DMS 273 treated with DMSO at 0.1 percent for 48 hours (cell line): ENCODE results near the gene PDZRN3.
"Not testable (repeated sequence)": the region's sequence is repeated elsewhere in the genome, so short reads cannot be mapped to it uniquely, and the experiment has no call there.

Experiments
- DNase-seq: peaks from one replicate; lab custom pipeline; 2025; lab: John Stamatoyannopoulos, UW

PDZRN3 gene

DNA sequence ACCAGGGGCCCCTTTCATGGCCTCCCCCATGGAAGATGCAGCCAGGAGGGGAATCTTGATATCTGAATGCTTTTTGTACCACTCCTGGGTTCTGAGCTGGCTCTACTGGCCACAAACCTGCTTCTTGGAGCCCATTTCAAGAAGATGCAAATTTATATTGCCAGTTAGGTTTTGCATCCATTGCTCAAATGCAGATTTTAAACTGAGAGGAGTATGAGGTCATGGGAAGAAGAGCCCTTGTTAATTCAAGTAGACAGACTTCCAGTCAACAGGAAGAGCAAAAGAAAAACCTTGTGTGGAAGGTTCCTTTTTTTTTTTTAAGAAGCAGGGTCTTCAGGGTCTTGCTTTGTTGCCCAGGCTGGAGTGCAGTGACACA, 133.5 kb downstream of the PDZRN3 start:
- no peak for DNase-seq

DNA sequence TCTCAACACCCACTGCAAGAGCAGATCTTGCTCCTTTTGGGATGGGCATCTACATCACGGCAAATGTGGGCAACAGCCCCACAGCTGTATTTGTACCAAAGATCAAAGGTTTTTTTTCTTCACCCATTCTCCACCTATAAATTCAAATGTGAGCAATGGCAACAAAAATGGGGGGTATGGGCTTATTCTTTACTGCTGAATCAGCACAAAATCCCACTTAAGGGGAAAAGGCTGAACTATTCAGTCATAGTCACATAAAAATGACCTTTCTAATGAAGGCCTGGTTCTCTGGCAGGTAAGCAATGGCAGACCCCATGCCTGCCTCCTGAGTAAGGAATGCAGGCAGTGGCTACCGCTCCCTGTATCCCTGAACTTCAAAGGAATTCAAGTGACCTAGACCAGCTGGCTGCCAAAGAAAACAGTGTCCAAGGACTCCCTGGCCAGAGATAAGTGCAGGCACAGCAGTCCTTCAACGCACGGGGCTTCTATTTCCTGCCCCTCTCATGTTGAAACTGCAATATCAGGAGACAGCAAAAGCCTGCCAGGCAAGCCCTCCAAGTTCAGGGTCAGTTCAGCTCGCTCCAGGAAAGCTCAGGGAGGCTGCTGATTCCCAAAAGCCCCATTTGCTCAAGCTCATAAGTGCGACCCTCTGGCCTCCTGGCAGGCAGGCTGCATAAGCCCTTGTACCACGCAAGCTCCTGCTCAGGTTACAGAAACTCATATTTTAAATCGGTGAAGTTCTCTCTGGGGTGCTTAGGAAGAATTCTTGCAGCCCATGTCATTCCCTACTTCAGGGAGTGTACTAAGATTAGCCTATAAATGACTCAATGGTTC, 134.1 kb downstream of the PDZRN3 start:
- no peak for DNase-seq

DNA sequence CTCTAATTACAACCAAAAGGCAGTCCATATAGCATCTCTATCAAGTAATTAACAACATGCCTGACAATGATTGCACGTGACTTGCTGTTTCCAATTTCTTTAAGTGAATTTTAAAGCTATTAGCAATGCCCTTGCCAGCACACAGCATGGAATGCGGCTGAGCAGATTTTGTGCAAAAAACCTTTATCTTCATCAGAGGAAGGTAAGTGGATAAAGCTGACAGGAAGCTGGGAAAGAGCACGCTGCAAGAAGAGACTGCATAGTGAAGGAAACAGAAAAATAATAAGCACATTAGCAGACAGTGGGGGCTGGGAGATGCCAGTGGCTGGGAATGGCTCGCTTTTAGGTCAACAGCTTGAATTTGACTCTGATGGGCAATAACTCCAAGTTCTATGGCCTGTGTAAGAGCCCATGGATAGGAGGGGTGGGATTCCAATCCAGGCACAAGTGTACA, 138.8 kb downstream of the PDZRN3 start:
- no peak for DNase-seq

DNA sequence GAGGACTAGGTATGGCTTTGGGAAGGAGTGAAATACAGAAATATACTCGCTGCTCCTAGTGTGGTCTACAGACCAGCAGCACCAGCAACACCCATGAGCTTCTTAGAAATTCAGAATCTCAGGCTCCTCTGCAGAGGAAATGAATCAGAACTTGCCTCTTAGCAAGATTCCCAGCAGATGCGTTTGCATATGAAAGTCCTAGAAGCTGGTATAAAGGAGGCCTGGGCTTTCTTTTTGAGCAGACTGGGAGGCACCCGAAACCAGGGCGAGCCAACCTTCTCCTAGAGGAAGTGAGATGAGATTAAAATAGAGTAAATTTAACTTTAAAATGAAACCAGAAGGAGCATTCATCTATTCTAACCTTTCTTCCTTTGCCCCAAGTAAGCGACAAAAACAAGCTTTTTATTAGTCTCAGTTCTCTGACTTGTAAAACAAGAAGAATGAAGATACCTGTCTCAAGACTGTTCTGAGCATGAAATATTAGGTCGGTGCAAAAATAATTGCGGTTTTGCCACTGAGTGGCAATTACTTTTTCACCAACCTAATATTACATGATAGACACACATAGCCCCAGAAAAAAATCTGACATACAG, 140.0 kb downstream of the PDZRN3 start:
- DNase-seq, result no peak

DNA sequence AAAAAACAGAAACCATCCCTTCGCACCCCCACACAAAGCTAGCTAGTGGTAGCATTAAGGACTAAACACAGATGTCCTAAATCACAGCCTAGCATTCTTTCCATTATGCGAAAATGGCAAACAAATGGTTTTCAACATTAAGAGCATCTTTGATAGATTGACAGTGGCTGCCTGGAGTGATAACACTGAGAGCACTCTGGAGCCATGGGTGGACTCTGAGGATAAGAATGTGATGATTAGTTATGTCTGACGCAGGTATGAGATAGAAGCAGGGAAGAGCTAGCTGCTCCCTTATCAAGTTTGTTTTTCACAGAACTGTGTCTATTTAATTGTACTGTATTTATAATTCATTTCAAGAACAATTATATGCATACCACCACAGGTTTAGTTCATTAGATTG, 142.9 kb downstream of the PDZRN3 start:
- no peak for DNase-seq

DNA sequence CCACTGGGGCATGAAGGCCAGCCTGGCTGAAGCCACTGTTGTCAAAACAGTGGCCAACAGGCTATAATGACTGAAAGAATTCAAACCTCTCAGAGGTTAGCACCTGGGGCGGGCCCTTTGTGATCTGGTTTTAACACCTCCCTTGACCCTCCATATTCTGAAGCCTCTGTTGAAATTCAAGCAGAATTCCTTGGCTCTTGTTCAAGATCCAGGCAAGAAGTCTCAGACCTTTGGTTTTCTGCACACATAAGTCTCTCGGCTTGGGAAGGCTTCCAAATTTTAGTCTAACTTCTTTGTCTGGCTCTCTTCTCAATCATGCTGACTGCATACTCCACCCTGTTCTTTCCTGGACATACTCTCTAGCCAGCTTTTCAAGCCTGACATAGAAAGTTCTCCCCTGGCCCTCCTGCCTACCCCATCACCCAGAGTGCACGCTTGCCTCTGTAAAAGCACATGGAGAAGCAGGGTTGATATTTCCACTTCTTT, 144.5 kb downstream of the PDZRN3 start:
- no peak for DNase-seq

DNA sequence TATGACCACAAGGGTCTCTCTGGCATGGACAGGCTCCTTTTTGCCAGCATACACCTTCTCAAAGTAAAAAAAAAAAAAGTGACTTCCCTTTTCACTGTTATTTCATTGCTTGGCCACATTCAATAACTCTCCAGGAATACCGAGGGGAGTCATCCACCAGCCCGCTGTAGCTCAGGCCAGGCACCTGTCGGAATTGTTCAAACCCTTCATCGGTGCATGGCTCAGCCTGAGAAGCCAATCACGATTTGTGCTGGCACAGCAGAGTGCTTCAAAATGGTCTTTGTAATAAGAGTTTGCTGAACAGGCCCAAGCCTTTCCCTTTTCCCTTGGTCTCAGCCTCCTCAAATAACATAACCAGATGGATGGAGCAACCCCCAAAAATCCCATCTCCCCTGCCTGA, 145.4 kb downstream of the PDZRN3 start:
- DNase-seq, result no peak

DNA sequence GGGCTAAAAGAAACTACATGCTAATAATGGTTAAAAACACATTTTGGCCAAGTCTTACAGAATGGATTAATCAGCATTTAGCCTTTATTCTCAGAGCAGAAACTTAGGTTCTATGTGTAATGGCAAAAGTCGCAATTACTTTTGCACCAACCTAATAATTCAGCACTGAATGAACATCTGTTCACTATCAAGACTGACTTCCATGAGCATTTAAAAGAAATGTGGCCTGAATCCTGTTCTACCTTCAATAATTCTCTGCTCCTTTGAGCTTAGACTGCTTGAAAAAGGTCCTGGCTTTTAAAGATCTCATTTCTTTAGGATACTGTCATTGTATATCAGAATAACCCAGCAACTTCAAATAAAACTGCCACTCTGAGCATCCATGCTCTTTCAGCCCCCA, 145.9 kb downstream of the PDZRN3 start:
- no peak for DNase-seq

DNA sequence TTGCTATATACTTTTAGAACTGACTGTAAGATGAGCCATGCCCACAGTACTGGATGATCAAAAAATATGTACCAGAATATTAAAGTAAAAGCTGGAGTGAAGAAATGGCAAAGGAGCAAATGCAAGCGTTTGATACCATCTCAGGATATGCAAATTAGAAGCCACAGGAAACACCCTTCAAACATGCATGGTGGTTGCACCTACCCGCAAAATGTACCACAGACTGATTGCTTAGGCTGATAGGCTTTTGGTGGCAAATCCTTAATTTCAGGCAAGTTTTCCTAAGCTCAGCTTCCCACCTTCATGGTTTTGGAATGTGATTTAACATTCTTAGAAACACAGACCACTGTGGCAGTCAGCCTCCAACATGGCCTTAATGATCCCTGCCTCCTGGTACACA, 149.0 kb downstream of the PDZRN3 start:
- DNase-seq, result no peak

DNA sequence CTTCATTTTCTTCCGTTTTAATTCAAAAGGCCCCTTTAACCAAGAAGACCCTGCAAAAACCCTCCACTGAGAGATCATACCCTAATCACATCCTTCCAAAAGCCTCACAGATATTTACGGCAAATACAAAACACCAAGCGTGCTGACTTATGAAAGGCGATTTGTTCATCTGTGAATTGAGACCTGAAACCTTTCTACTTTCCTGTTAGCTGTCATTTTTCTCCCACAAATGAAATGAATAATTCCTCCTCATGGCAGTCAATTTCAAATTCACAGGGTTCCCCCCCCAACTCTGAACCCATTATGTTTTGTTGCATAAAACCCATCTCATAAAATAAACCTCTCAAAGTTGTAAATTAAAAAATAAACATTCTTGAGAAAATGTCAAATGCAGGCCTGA, 149.6 kb downstream of the PDZRN3 start:
- DNase-seq, result no peak

DNA sequence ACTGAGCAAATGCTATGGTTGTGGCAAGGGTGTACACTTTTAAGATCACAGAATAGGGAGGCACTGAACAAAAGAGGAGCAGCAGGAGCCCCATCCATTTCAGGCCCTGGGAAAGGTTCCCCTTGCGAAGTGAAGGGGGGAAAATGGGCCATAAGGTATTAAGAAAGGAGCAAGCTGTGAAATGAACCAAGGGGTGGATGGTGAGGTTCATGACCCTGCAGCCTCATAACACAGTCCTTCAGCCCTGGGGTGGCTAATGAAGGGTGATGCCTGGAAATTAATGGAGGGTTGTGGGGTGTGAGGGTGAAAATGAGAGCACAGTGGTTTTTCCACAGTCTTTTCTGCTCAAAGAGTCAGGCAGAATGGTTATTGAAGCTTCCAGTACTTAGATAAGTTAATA, 150.1 kb downstream of the PDZRN3 start:
- no peak for DNase-seq

DNA sequence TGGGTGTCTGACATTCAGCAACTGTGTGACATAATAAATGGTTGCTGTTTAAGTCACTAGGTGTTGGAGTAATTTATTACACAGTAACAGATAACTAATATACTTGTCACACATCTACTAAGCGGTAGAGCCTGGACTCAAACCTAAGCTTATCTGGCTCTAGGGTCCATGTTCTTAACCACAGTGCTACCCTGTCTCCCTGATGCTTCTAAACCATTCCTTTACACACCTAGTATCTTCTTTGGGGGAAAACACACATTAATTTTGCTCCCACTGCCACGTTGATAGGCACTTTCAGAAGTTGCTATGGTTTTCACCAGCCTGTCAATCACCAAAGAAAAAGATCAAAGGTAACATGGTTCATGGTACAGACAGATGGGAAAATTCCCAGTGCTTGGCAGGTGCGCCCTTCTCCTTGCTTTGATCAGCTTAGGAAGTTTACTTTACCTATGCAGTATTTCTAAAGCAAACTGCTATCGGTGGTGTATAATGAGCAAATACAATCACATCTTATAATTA, 150.8 kb downstream of the PDZRN3 start:
- no peak for DNase-seq

DNA sequence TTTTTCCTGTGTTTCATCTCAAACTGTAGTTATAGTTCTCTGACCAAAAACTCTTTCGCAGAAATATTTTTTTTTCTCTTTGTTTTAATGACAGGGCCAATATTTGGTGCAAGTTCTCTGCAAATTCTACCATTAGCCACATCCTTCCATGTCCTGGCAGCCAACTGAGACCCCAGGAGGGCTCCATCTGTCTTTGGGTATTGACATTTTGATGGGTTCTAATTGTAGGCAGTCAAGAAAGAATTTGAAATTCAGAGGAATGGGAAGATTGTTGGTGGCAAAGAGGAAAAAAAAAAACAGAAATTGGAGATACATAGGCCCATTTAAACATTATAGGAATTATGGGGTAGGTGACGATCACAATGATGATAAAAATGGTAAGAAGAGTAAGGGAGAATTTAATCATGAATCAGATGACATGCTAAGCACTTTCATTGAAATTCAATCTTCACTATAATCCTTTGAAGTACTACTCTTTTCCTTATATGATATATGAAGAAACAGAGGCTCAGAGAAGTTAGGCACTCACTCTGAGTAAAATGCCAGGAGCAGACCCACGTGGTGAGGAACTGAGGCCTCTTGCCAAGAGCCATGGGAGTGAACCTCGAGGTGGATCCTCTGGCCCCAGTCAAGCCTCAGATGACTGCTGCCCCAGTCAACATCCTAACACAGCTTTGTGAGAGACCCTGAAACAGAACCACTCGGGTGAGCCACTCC, 151.4 kb downstream of the PDZRN3 start:
- DNase-seq, result no peak

DNA sequence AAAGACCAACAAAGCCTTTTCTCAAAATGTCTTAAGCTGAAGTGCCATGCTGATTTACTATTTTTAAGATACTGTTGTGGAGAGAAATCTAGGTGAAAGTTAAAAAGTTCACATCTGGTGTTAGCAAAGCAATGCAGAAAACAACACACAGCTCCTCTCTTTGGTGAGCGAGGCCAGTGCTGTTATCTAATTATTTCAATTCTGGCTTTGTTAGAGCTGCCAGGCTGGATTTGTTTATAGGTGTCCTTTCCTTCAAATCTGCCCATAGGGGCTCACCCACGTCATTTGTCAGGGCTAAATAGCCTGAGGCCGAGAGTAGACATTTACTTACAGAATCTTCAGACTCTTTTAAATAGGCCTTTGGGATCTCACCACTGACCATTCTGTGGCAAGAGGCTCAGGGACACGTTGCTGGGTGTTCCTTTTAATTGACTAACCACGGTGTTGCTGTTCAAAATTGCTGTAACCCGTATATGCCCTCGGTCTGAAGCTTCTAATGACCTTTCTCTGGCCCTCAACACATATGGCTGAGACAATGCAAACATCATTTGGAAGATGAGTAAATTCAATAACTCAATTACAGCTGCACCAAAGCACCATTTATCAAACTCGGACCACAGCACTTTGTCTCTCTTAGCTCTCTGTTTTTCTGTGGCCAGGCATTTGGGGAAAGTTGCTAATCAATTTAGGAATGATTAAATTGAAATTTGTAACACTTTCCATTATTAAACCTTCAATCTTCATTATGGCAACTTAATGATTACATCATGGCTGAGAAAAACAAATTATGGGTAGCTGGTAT, 152.6 kb downstream of the PDZRN3 start:
- DNase-seq, result no peak

DNA sequence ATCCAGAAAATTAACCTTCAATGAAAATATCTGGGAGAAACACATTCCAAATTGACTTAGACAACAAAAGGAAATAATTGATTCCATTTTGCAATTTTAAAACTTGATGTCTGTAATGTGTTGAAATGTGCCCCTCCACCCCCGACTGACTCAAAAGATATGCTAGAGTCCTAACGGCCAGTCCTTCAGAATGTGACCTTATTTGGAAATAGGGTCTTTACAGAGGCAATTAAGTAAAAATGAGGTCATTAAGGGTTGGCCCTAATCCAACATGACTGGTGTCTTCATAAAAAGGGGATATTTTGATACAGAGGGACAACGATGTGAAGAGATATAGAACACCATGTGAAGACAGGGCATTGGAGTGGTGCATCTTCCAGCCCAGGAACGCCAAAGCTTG, 153.9 kb downstream of the PDZRN3 start:
- DNase-seq, result no peak

DNA sequence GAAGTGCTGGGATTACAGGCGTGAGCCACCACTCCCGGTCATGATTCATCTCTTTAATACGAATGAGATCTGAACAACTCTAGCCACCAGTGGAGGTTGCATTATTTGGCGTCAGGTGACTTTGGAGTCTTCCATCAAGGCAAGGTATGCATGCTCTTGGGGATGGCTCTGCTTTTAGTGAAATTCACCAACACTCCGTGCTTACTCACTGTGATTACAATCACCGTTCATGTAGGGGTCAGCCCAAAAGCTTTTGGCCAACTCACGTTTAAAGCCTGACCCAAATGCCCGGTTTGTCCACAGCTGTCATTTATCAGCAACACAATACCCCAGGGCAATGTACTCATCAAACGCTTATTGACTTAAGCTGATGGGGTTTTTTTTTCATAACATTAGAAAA, 155.4 kb downstream of the PDZRN3 start:
- no peak for DNase-seq

DNA sequence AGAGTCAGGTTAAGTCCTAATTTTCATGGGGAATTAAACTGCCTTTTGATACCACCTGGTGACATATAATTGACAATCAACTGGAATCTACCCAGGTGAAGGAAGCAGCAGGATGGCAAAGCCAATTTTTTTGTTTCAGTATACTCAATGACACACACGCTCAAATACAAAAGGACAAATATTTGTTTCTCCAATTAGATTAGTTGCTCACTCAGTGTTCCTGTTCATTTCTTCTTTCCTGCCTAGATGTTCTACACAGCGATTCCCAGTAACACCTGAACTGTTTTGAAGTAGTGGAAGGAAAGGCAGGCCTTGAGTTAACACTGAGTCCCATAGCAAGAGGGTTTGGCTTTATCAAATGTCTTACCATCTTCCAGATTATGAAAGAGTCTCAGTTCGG, 157.5 kb downstream of the PDZRN3 start:
- DNase-seq, result no peak

DNA sequence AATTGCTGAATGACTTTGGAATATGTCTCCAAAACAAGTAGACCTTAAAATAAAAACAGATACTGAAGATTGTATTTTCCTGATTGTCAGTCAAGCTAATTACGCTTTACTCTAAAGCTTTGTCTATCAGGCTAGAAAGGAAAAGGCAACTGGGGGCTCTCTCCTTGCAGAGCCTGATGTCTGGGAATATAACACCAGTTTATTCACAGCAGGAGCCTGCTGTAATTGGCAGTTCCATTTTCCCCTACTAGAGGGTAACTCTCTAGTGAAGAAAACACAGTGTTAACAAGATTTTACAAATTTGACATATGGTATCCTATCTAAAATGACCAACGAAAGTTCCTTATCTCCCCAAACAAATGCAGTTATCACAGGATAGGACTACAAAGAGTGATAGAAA, 158.8 kb downstream of the PDZRN3 start:
- no peak for DNase-seq

DNA sequence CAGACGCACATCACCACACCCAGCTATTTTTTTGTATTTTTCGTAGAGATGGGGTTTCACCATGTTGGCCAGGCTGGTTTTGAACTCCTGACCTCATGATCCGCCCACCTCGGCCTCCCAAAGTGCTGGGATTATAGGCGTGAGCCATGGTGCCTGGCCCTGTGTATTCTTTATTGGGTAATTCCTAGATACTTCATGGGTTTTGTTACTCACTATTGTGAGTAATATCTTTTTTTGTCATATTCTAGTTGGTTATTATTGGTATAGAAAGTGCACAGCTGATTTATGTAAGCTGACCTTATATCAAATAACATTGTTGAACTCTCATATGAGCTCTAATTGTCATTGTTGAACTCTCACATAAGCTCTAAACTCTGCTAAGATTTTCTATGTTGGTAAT, 160.6 kb downstream of the PDZRN3 start:
- DNase-seq, result not testable (repeated sequence)

DNA sequence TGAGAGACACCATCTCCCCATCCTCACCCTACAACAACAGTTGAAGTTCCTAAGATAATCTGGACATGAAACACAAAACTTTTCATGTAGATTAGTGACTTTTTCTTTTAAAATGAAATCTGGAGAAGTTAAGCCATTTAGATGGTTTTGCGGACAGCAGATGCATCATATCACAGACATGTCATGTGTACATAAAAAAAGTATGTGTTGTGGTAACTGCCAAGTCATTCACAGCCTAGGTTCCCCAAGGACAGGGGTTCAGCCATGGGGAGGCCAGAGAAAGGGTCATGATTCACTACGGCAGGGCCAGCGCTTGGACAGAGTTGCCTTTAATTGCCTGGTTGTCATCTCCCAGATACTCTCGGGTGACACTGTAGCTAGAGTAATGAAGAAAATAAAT, 163.2 kb downstream of the PDZRN3 start:
- no peak for DNase-seq

DNA sequence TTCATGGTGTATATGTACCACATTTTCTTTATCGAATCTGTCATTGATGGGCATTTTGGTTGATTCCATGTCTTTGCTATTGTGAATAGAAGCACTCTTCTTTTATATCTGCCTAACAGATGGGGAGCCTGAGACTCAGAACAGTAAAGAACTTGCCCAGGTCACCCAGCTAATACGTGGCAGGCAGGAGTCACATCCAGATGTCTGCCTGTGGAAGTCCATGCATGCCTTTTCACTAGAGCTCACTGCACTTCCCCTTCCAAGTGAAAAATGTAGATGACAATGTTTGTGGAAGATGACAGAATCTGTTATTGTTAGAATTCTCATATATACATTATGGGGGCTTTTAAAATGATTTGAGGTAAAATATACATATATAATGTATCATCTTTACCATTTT, 165.0 kb downstream of the PDZRN3 start:
- DNase-seq, result no peak

DNA sequence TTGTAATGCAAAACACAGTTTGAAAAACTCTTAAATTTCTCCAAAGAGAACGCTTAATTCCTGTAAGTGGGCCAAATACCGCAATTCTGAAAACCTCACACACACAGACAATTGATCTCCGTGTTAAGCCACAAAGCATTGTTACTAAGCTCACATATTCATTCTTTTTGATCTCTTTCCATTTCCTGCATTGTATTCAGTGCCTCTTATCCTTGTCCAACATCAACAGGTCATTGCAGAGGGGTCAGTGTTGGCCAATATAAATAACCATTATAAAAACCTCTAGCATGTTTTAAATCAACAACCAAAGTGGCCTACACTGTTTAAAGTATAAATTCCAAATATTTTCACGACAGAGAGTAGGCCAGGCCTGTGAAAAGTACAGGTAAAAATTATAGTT, 171.1 kb downstream of the PDZRN3 start:
- DNase-seq, result no peak
